Measurements from ENCODE around the gene ADAMTS10.
"Not testable (repeated sequence)": the region's sequence is repeated elsewhere in the genome, so short reads cannot be mapped to it uniquely, and the experiment has no call there.

The ADAMTS10 gene

GRCh38 chr19:8622886-8623285 is 12.4 kb upstream of the ADAMTS10 start:
- not testable (repeated sequence) for DNase-seq

- DNase-seq: no peak
These were observed 8.2 kb upstream of the ADAMTS10 start for GRCh38 chr19:8618751-8619150.

GRCh38 chr19:8617984-8618383 is 7.5 kb upstream of the ADAMTS10 start:
- DNase-seq: no peak

GRCh38 chr19:8617325-8617724 is 6.8 kb upstream of the ADAMTS10 start:
- not testable (repeated sequence) for DNase-seq

GRCh38 chr19:8616861-8617260 is 6.3 kb upstream of the ADAMTS10 start:
- DNase-seq: no peak

GRCh38 chr19:8615813-8616596 is 5.5 kb upstream of the ADAMTS10 start:
- peak; percentile 68 for DNase-seq

- no peak for DNase-seq
These were observed 4.5 kb upstream of the ADAMTS10 start for GRCh38 chr19:8615024-8615423.

- no peak for DNase-seq
These were observed 3.9 kb upstream of the ADAMTS10 start for GRCh38 chr19:8614455-8614854.

GRCh38 chr19:8612807-8613171 is 2.3 kb upstream of the ADAMTS10 start:
- no peak for DNase-seq

GRCh38 chr19:8611877-8612806 is 1.6 kb upstream of the ADAMTS10 start:
- DNase-seq: no peak

- no peak for DNase-seq
These were observed 919 bp upstream of the ADAMTS10 start for GRCh38 chr19:8611391-8611876.

- no peak for DNase-seq
These were observed 403 bp upstream of the ADAMTS10 start for GRCh38 chr19:8610936-8611300.

GRCh38 chr19:8609279-8610040 is 1.1 kb downstream of the ADAMTS10 start:
- DNase-seq: peak; percentile 33

- no peak for DNase-seq
These were observed 1.6 kb downstream of the ADAMTS10 start for GRCh38 chr19:8608941-8609278.

GRCh38 chr19:8607386-8607785 is 3.1 kb downstream of the ADAMTS10 start:
- DNase-seq: no peak

- DNase-seq: no peak
These were observed 5.0 kb downstream of the ADAMTS10 start for GRCh38 chr19:8605514-8605913.

GRCh38 chr19:8601796-8602195 is 8.7 kb downstream of the ADAMTS10 start:
- DNase-seq: no peak

- DNase-seq: no peak
These were observed 9.7 kb downstream of the ADAMTS10 start for GRCh38 chr19:8600816-8601215.

GRCh38 chr19:8600064-8600463 is 10.5 kb downstream of the ADAMTS10 start:
- no peak for DNase-seq

- DNase-seq: no peak
These were observed 14.3 kb downstream of the ADAMTS10 start for GRCh38 chr19:8596168-8596567.

GRCh38 chr19:8595651-8596050 is 14.9 kb downstream of the ADAMTS10 start:
- no peak for DNase-seq

GRCh38 chr19:8593931-8594330 is 16.6 kb downstream of the ADAMTS10 start:
- DNase-seq: no peak

Measured in activated T-cell treated with anti-CD3 and anti-CD28 coated beads, Interleukin-2, amount 50 U/mL, for 1 hour (primary cell).